ENCODE measurements around the gene SLC35E2B.

SLC35E2B gene

DNA sequence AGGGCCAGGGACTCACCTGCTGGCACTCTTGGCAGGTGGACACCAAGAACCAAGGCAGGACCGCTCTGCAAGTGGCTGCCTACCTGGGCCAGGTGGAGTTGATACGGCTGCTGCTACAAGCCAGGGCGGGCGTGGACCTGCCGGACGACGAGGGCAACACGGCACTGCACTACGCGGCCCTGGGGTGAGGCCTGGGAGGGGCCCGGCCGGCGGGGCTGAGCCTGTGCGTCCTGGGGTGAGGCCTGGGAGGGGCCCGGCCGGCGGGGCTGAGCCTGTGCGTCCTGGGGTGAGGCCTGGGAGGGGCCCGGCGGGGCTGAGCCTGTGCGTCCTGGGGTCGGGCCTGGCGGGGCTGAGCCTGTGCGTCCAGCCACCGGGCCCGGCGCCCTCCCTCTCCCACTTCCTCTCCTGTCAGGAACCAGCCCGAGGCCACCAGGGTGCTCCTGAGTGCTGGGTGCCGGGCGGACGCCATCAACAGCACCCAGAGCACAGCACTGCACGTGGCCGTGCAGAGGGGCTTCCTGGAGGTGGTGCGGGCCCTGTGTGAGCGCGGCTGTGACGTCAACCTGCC lies 65.2 kb downstream of the SLC35E2B start:
- no peak for DNase-seq (ENCODE audit: extremely low spot score)
- ChIA-PET POLR2A (no interaction called here), CTCF (interaction anchor here (1.6 kb wide), 1 partner anchor 24 kb away, joined by 3 read pairs; no protein-coding TSS in a partner anchor)
- TF ChIP-seq CTCF (IDR thresholded peaks at IDR 0.05; ENCODE audit: control extremely low read depth, extremely low read depth, low read depth, missing control alignments) = no peak

DNA sequence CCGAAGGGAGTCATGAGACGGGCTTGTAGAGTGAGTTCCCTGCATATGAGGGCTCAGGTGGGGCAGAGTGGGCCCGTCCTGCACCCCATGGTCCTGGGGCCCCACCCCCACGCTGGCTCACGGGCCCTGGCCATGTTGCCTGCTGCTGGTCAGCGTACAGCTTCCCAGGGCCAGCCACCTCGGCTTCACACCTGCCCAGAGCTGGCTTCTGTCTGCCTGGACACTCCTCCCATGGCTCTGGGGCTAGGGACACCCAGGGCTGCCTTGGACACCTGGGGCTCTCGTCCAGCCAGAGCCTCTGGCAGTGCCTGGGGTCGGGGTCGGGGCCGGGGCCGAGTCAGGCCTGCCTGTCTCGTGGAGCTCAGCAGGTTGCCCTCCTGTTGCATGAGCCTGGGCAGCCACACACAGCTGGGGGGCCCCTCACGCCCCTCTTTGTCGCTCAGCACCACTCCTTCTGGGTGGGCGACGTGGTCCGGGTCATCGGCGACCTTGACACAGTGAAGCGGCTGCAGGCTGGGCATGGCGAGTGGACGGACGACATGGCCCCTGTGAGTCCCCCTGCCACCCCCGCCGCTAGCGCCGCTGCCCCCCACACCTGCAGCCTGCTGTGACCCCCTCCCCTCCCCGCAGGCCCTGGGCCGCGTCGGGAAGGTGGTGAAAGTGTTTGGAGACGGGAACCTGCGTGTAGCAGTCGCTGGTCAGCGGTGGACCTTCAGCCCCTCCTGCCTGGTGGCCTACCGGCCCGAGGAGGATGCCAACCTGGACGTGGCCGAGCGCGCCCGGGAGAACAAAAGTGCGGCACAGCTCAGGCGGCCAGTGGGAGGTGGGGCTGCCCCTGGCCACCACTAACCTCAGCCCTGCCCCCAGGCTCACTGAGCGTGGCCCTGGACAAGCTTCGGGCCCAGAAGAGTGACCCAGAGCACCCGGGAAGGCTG lies 66.1 kb downstream of the SLC35E2B start:
- ChIA-PET POLR2A (no interaction called here), CTCF (interaction anchor here (1.6 kb wide), 1 partner anchor 23 kb away, joined by 3 read pairs; no protein-coding TSS in a partner anchor)
- TF ChIP-seq CTCF (IDR thresholded peaks at IDR 0.05; ENCODE audit: control extremely low read depth, extremely low read depth, low read depth, missing control alignments) = no peak
- DNase-seq (ENCODE audit: extremely low spot score) = no peak

DNA sequence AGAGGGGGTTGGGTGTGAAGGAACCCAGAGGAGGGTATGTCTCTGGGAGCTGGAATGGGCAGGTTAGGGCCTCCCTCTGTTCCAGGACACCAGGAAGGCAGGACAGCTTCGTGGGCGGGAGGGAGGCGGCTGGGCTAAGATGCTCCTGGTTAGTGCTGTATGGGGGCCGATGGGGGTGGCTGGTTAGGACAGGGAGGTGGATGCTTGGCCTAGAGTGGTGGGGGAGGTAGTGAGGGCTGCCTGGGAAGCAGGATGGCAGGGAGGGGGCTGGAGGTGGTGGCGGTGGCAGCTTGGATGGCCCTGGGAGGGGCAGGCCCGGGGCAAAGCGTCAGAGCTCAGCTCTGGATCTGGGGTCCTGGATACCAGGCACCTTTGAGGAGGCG lies 66.8 kb downstream of the SLC35E2B start:
- DNase-seq (ENCODE audit: extremely low spot score) = no peak
- CTCF ChIA-PET = interaction anchor here (1.6 kb wide), 1 partner anchor 22 kb away, joined by 3 read pairs; no protein-coding TSS in a partner anchor
- POLR2A ChIA-PET = no interaction called here
- no peak for TF ChIP-seq CTCF (IDR thresholded peaks at IDR 0.05; ENCODE audit: control extremely low read depth, extremely low read depth, low read depth, missing control alignments)

- ChIA-PET CTCF (no interaction called here), POLR2A (no interaction called here)
- no peak for DNase-seq (ENCODE audit: extremely low spot score)
- no peak for TF ChIP-seq CTCF (IDR thresholded peaks at IDR 0.05; ENCODE audit: control extremely low read depth, extremely low read depth, low read depth, missing control alignments)
Measured at GRCh38 chr1:1625404-1625775, 67.2 kb downstream of the SLC35E2B start.

DNA sequence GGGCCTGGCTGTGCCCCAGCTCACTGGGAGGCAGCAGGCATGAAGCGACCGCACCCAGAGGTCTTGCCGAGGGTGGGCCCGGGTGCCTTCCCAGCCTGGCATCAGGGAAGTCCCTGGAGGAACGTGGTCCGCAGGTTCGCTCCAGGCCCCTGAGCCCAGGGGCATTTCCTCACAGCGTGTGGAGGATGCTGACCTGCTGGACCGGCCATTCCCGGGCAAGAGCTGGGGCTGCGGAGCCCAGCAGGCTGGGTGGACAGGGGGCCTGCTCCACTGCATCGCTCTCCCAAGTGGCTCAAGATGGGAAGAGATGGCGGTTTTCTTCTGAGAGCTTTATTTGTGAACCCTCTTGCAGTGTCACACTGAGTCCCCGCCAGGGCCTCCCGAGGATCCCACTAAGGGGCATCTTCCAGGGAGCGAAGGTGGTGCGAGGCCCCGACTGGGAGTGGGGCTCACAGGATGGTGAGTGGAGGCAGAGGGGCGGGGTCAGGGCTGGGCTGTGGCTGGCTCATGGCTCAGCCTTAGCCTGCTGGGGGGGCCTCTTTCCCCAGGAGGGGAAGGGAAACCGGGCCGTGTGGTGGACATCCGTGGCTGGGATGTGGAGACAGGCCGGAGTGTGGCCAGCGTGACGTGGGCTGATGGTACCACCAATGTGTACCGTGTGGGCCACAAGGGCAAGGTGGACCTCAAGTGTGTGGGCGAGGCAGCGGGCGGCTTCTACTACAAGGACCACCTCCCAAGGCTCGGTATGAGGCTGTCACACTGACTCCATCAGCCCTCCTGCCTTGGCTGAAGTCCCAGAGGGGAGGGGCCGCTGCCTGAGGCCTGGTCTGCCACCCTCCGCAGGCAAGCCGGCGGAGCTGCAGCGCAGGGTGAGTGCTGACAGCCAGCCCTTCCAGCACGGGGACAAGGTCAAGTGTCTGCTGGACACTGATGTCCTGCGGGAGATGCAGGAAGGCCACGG lies 67.9 kb downstream of the SLC35E2B start:
- CTCF ChIA-PET = no interaction called here
- no peak for DNase-seq (ENCODE audit: extremely low spot score)
- POLR2A ChIA-PET = no interaction called here
- no peak for TF ChIP-seq CTCF (IDR thresholded peaks at IDR 0.05; ENCODE audit: control extremely low read depth, extremely low read depth, low read depth, missing control alignments)
